HT1080 (cell line): ENCODE measurements around the gene B3GNT2. TPM values are rescaled to one million over a fixed set of nuclear protein-coding genes. Genes with fewer than 3 reads are reported as not detected.
A peak's percentile ranks its signal among the peaks of the same experiment; 100 is the strongest.

Source experiments
- DNase-seq: peaks from one replicate; pipeline ENCODE4 v3.0.0-alpha.2; 2015; ENCODE audit warnings: low read depth
- total RNA-seq: library from RNA; depleted of rRNA; stranded (reverse); fragments of >200 nt; shearing (Covaris generic); gene quantifications from 2 replicates; pipeline ENCODE4 v1.2.3, GENCODE V29; 2014

B3GNT2 gene
- total RNA-seq, 1 experiment from 2014 or later = 26.5 TPM

DNA sequence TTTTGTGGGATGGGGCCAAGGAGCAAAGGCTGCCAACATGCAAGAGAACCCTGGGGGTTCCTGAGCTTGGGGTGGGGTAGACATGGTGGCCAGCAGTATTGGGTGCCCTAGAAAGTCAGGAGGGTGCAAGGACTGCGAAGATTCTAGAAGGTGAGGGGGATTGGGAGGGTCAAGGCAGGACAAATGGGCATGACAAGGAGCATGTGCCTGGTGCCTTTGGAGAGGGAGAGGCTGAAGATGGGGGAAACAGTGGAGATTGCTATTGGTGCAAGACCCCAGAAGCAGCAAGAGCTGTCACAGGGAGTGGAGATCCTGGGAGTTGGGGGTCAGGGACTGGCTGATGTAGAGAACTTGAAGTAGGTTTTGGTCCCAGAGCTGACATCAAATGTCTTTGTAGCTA, 7.5 kb downstream of the B3GNT2 start:
- no peak for DNase-seq

DNA sequence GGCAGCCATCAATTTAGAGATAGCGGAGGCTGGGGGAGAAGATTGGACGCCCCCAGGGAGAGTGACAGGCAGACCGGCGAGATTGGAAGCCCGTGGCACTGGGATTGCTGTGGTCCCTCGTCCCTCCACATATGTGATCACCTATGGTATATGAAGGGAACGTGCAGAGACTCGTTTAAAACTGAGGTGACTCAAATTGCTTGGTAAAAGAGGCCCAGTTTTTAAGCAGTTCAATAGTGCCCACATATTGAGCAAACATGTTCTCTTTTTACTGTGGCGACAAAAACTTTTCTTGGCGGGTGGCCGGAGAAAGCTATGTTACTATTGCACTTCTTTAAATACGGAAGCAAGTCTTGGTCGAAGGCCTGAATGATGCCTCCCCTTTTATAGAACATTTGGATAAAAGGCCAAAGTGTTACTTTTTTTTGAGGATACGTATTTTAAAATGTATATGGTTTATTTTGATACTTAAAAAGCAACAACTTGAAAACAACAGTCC, 9.1 kb downstream of the B3GNT2 start:
- DNase-seq = no peak

DNA sequence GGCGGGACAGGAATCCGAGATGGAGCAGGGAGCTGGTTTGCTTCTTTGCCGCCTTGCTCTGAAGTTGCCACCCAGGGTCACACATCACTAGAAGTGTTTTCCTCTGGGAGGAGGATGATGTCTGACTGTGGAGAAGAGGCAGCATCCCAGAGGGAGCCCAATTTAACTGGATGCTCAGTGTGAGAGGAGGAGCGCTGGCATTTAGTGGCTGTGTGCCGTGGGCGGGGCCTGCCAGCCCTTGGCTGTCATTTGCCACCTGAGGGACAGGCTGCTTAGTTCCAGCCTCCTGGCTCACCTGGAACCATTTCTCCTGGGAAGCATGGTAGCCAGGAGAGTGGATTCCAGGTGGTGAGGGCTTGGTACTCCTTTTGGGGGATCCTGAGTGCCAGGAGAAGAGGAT, 9.6 kb downstream of the B3GNT2 start:
- no peak for DNase-seq

DNA sequence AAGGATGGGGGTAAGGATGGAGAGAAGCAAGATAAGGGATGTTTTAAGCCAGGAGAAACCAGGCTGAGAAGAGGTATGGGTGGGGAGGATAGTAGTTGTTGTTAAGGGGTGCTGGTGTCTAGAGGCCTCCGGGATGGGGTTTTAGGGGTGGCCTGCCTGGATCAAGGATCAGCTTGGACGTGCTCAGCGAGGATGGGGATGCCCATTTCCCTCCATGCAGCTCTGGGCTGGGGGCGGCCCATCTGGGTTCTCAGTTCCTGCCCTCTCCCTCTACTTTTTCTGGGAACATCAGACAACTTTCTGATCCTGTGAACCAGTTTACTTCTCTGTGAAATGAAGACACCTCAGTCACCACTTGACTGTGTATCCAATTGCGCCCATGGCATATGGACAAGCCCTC, 10.1 kb downstream of the B3GNT2 start:
- DNase-seq = no peak

DNA sequence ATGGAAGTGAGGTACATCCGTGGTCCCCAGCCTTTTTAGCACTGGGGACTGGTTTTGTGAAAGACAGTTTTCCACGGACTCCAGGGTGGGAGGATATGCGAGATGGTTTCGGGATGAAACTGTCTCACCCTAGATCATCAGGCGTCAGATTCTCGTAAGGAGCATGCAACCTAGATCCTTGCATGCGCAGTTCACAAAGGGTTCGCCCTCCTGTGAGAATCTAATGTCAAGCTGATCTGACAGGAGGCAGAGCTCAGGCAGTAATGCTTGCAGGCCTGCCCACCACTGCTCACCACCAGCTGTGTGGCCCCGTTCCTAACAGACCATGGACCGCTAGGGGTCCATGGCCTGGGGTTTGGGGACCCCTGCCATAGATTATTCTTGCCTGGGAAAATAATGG, 11.6 kb downstream of the B3GNT2 start:
- no peak for DNase-seq

DNA sequence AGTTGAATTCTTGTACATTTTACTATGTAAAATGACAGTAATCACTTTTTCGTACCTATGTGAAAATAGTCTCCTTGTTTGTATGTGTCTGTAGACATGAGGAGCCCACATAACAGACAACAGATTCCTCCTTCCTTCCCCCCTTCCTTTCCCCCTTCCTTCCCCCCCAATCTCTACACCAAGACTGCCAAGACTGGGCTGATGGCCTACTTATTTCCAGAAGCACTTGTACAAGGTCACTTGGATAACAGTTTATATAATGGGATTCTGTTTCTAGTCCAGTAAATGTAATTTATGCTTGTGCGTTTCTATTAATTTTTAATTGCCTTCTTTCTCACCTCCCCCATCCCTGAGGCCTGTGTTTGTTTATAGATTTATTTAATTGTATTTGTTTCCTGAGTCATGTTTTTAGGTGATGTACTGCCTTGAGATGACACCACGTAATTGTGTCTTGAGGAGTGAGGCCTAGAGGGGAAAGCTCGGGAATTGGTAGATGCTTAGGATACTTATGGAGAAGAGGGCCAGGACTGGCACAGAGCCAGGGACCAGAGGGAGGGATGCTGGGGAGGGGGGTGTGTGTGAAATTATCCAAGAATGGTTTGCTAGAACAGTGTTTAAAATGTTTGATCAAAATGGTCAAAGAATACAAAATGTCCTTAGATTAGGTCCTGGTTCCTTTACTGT, 12.3 kb downstream of the B3GNT2 start:
- DNase-seq = no peak

DNA sequence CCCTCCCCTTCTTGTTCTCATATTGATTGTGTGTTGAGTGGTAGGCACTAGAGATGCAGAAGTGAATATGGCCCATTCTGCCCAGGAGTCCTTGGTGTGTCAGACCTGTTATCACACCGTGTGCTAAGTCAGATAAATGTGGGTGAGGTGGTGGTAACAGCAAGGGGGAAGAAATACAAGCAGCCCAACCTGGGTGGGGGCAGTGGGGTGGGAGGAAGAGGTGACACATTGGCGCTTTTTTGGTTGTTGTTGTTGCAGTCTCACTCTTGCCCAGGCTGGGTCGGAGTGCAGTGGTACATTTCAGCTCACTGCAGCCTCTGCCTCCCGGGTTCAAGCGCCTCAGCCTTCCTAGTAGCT, 12.8 kb downstream of the B3GNT2 start:
- DNase-seq = no peak

DNA sequence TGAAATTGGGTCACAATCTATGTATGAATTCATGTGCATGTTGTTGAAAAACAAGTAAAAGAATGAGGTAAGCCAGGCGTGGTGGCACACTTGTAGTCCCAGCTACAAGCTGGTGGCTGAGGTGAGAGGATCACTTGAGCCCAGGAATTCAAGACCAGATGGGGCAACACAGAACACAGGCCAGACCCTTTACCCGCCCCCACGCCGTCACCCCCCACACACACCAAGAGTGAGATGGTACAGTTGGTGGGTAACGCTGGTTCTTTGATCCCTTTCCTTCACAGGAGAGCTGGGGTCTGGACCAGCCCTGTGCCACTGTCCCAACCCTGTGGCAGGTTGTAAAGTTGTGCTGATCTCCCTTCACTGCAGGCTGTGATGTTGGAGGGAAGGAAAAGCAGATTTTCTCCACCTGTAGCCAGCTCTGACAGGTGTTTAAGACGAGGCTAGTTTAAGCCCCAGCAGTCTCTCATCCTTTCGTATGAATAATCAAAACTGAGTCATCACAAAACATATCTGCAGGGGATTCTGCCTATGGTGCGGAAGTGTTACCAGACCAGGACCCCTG, 13.6 kb downstream of the B3GNT2 start:
- DNase-seq = no peak

DNA sequence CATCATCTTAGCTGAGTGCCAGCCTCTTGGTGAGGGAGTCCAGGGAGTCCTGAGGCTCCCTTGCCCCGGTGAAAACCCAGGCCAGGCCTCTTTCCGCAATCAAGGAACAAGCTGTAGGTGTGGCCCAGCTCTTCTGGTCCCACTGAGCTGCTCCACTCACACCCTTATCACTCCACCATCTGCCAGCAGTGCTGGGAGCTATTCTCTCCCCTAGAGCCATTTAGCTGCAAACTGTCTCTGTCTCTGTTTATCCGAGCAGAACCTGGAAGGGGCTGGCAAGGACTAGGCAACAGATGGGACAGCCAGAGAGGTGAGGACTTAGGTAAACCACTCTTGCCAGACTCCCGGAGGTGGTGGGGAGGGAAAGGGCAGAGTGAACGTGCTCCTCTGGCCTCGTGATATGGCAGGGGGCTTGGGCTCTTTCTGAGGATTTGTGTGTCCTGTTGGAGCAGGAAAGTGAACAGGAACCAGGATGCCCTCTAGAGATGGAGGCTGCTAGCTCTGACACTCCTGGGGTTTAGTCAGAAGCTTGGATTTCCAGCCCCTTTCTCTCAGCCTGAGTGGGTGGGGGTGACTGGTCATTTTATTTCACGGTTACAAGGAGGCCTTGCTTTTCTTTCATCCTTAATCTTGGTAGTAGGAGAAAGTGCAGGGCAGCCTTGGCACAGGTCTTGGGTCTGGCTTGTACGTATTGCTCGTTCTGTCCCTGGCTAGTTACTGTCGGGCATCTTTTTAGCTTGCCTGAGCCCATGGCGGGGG, 19.6 kb downstream of the B3GNT2 start:
- no peak for DNase-seq

DNA sequence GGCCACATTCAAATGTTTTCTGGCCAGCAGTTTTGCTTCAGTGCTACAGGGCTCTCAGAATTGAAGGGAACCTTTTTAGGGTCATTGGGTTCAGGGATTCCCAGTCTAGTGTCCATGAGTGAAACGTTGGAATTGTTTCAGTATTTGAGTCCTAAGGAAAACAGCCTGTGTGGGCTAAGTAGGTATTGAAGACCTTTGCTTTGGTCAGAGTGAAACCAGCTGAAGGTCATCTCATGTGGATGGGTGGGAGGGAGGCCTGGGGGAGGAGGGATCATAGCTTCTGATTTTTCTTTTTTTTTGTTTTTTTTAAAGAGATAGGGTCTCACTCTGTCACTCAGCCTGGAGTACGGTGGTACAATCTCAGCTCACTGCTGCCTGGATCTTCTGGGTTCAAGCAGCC, 20.2 kb downstream of the B3GNT2 start:
- no peak for DNase-seq

DNA sequence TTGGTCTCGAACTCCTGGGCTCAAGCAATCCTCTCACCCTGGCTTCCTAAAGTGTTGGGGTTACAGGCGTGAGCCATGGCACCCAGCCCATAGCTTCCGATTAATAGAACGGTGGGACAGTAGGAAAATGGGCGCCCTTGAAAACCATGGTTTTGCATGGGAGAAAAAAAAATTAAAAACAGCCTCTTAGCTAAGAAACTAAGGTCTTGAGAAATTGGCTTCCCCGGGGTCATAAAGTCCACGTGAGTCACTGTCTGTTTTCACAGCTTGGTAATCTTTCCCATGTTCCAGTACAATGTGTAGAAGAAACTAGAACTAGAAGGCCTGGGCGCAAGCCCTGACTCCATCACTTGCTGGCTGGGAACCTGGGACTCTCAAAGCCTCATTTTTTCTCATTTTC, 20.7 kb downstream of the B3GNT2 start:
- DNase-seq = peak; percentile 28

DNA sequence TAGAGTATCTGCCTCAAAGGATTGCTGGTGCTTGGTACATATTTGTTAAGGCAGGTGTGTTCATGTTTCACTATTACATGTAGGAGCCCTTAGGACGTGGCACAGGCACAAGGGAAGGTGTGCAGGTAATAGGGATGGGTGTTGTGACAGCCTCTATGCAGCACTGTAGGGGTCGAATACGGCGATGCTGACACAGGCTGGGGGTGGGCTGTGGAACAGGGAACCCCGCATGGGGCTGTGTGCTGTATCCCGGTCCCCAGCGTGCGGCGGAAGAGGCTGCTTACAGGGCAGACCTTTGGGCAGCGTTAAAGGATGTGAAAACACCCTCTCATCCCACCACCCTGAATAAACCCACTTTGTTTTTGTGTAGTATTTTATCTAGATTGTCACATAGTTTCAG, 21.5 kb downstream of the B3GNT2 start:
- DNase-seq = no peak

DNA sequence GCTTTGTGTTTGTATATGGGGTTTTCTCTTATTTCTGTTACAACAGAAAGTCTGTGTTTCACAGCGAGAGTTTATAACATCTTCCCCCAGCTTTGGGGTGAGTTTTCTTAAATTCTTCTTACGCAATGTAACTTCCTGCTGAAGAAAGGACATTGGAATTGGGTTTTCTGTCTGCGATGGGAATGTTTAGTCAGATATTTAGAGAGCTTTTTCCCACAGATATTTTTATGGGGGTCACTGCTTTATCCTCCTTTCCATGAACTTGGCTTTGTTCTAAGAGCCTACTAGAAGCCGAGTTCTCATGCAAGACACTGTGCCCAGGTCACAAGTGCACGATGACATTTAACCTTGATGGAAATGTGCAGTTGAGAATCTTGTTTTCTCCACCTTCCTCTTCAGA, 22.1 kb downstream of the B3GNT2 start:
- no peak for DNase-seq

DNA sequence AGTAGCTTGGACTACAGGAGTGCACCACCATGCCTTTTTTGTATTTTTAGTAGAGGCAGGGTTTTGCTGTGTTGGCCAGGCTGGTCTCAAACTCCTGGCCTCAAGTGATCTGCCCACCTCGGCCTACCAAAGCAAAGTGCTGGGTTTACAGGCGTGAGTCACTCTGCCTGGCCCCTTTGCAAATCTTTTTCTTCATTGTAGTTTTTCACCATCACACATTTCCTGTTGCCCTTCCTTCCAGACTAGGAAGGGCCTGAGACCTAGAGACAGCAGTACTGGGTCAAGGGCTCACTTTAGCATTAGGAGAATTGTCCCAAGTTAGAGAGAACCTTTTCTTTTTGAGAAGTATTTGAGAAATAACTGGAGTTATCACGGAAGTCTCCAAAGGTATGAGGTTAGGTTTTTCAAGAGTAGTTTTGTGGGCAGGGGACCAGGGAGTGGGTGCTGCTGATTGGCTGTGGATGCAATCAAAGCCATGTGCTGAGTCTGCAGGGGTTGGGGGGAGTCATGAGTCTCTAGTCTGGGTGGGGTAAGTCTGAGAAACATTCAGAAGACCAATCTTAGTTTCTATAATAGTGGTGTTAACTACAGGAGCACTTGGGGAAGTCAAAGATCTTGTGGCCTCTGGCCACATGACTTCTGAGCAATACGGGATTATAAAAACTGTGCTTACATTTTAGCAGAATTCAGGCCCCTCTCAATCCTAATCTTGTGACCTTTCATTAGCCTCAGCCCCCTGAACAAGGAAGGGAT, 23.7 kb downstream of the B3GNT2 start:
- peak; percentile 27 for DNase-seq

DNA sequence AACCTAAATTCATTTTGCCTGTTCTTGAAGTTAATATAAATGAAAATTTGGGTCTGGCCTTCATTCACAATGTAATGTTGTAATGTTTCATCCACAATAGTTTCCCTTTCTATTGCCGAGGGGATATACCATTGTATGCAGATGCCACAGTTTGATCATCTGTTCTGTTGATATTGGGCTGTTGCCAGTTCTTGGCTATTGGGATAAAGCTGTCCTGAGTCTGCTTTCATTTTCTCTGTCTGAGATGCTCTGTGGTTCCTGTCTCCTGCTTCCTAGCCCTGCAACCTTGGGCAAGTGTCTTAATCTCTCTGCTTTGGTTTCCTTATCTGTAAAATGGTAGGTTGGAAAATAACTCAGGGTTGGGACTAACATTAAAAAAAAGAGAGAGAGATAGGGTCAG, 25.2 kb downstream of the B3GNT2 start:
- no peak for DNase-seq

DNA sequence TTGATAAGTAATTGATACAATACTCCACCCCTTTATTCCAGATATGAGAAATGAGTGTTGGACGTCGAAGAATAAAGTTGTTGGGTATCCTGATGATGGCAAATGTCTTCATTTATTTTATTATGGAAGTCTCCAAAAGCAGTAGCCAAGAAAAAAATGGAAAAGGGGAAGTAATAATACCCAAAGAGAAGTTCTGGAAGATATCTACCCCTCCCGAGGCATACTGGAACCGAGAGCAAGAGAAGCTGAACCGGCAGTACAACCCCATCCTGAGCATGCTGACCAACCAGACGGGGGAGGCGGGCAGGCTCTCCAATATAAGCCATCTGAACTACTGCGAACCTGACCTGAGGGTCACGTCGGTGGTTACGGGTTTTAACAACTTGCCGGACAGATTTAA, 26.3 kb downstream of the B3GNT2 start:
- no peak for DNase-seq

DNA sequence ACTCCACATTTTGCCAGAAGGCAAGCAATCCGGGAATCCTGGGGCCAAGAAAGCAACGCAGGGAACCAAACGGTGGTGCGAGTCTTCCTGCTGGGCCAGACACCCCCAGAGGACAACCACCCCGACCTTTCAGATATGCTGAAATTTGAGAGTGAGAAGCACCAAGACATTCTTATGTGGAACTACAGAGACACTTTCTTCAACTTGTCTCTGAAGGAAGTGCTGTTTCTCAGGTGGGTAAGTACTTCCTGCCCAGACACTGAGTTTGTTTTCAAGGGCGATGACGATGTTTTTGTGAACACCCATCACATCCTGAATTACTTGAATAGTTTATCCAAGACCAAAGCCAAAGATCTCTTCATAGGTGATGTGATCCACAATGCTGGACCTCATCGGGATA, 26.8 kb downstream of the B3GNT2 start:
- no peak for DNase-seq

DNA sequence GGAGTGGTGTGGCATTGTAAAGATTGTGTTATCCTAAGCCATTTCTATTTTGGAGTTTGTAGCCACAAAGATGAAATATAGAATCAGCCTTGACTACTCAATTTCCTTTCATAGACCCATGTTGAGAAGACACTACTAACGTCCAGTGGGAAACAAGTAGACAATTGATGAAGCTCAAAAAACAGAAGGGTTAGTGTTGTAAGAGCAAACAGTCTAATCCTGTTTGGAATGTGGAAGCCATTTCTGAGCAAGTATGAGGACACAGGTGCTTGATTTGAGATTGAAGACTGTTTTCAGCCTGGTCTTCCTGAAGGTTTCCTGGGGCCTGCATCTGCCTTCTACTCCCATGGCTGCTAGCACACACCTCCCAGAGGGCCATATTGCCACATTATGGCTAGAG, 29.1 kb downstream of the B3GNT2 start:
- DNase-seq = no peak

DNA sequence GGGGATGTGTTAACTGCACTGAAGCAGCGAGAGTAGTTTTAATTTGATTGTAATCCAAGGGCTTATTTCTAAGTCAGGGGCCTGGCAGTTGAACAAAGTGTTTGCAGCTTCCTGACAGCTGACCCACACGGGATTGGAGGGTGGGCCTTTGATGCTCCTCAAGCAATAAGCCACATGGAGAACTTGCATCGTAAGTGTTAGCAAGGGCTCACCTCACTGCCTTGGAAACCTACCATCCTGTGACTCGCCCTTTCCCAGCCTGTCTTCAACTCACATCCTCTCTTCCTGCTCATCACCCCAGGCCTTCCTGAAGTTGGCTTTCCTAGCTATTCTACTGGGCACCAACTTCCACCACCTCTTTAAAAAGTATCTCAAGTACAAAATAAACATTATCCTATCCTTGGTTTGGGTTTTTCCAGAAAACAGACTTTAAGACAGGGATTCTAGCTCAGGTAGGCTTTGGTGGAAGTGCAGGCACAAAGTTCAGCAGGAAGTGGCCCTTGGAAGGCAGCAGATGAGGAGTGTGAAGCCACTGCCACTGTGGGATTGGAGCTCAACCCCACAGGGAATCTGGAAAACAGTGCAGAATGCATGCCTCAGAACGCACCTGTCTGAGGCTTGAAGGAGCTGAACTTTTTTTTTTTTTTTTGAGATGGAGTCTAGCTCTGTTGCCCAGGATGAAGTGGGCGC, 31.6 kb downstream of the B3GNT2 start:
- DNase-seq = peak; percentile 67

DNA sequence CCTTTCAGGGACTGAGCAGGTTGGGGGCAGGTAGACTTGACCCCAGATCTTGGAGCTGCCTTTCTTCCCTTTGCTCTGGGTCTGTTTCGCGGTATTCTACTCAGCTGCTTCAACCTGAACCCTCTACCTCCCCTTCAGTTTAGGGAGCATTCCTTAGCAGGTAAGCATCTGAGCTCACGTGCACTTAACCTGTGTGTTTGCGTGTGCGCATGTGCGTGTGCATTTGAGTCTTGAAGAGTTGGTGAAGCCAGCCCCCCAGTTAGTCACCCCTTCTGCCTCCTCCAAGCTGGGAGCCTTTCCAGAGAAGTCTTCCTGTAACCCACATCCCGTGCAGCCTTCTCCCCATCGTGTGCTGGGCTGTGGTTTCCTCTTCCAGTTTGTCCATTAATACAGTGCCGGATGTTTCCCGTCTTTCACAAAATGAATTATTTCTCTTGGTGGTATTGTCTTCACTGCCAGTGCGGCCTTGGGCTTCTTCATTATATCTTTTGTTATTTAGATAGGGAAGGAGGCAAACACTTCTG, 33.2 kb downstream of the B3GNT2 start:
- DNase-seq = peak; percentile 44

DNA sequence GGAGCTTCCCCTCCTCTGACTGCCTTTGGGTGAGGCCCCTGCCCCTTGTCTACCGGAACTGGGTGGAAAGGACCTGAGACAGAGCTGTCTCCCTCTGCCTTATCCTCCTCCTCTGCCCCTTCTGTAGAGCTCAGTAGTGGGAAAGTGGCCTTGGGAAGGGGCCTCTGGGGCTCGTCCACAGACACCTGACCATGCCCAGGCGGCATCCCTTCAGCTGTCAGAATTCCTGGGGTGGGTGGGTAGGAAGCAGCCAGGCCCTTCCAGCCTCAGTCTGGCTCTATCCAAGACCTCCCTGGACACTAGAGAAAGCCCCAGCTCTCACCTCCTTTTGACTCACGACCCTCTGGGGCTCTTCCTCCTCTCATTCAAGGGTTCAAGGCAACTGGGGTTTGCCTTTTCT, 35.6 kb downstream of the B3GNT2 start:
- no peak for DNase-seq
